Ishikawa (cell line): ENCODE data around the gene GSN.

Experiments
- CEBPB ChIP-seq: IDR thresholded peaks from 2 replicates; pipeline ENCODE4 v1.6.1; 2012
- CREB1 ChIP-seq: IDR thresholded peaks from 2 replicates; pipeline ENCODE4 v1.6.1; 2012; ENCODE audit warnings: low read depth
- EGR1 ChIP-seq: IDR thresholded peaks from 2 replicates; pipeline ENCODE4 v1.6.1; 2012
- EP300 ChIP-seq: IDR thresholded peaks from 2 replicates; pipeline ENCODE4 v1.6.1; 2012; ENCODE audit warnings: borderline replicate concordance
- FOXM1 ChIP-seq: IDR thresholded peaks from 2 replicates; pipeline ENCODE4 v1.6.1; 2012; ENCODE audit warnings: low read depth, borderline replicate concordance
- NFIC ChIP-seq: IDR thresholded peaks from 2 replicates; pipeline ENCODE4 v1.6.1; 2012
- RAD21 ChIP-seq: IDR thresholded peaks from 2 replicates; pipeline ENCODE4 v1.6.1; 2012; ENCODE audit warnings: low read depth
- TAF1 ChIP-seq: IDR thresholded peaks from 2 replicates; pipeline ENCODE4 v1.6.1; 2012; ENCODE audit warnings: low read depth, mild to moderate bottlenecking
- TCF12 ChIP-seq: IDR thresholded peaks from 2 replicates; pipeline ENCODE4 v1.6.1; 2012; ENCODE audit warnings: low read depth
- TEAD4 ChIP-seq: IDR thresholded peaks from 2 replicates; pipeline ENCODE4 v1.6.1; 2012
- YY1 ChIP-seq: IDR thresholded peaks from 2 replicates; pipeline ENCODE4 v1.6.1; 2012; ENCODE audit warnings: low read depth
- ZBTB7A ChIP-seq: IDR thresholded peaks from 2 replicates; pipeline ENCODE4 v1.6.1; 2012; ENCODE audit warnings: low read depth
- TF ChIP-seq, protein P1 (sequence below): IDR thresholded peaks from 2 replicates; pipeline ENCODE4 v1.6.1; 2012
- TF ChIP-seq, protein P2 (sequence below): IDR thresholded peaks from 2 replicates; pipeline ENCODE4 v1.6.1; 2012; ENCODE audit warnings: low read depth, mild to moderate bottlenecking
- TF ChIP-seq, protein P3 (sequence below): IDR thresholded peaks from 2 replicates; pipeline ENCODE4 v1.6.1; 2012

The GSN gene

DNA sequence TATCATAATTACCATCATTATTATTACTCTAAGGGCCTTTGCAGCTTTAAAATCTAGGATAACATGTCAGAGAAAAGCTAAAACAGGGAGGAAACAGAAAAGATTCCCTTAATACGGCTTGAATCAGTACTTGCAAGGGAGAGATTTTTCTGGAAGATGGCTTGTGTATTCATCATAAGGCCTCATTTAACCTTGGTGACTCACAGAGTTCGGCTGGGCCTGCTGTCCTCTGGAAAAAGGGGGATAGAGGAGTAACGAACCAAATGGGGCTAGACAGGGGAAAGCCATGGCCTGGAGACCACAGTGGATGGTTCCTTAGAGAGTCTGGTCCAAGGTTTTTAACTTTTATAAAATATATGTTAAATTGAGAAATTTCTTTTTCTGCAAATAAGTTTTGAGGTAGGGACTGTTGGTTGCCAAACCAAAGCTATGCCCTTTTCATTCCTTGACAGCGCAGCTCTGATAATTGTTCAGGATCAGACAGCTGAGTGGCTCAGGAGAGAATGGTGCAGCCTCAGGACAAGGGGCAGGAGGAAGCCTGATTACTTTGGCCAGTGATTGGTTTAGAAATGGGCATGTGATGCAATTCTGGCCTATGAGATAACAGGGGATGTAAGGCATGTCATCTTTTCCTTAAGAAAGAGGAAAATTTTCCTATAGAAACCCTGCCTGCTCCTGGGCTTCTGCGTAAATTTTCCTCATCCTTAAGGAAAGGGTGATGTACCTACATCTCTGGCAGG is 25.6 kb upstream of the GSN start:
- TF ChIP-seq ZBTB7A (no peak), EGR1 (no peak), TAF1 (no peak), TEAD4 (no peak), EP300 (no peak), FOXM1 (no peak), CREB1 (no peak)
- TF ChIP-seq, protein P1, sequence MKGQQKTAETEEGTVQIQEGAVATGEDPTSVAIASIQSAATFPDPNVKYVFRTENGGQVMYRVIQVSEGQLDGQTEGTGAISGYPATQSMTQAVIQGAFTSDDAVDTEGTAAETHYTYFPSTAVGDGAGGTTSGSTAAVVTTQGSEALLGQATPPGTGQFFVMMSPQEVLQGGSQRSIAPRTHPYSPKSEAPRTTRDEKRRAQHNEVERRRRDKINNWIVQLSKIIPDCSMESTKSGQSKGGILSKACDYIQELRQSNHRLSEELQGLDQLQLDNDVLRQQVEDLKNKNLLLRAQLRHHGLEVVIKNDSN, result peak; percentile 64

DNA sequence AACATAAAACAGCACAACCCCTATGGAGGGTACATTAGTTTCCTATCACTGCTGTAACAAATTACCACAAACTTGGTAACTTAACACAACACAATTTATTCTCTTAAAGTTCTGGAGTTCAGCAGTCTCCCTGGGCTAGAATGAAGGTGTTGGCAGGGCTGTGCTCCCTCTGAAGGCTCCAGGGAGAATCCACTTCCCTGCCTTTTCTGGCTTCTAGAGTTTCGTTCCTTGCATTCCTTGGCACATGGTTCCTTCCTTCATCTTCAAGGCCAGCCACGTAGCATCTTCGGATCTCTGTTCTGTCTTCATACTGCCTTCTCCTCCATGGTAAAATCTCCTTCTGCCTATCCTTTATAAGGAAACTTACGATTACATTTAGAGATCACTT is 25.0 kb upstream of the GSN start:
- TF ChIP-seq CREB1 (no peak), EGR1 (no peak), EP300 (no peak), TEAD4 (no peak), NFIC (no peak)
- TF ChIP-seq, protein P2, sequence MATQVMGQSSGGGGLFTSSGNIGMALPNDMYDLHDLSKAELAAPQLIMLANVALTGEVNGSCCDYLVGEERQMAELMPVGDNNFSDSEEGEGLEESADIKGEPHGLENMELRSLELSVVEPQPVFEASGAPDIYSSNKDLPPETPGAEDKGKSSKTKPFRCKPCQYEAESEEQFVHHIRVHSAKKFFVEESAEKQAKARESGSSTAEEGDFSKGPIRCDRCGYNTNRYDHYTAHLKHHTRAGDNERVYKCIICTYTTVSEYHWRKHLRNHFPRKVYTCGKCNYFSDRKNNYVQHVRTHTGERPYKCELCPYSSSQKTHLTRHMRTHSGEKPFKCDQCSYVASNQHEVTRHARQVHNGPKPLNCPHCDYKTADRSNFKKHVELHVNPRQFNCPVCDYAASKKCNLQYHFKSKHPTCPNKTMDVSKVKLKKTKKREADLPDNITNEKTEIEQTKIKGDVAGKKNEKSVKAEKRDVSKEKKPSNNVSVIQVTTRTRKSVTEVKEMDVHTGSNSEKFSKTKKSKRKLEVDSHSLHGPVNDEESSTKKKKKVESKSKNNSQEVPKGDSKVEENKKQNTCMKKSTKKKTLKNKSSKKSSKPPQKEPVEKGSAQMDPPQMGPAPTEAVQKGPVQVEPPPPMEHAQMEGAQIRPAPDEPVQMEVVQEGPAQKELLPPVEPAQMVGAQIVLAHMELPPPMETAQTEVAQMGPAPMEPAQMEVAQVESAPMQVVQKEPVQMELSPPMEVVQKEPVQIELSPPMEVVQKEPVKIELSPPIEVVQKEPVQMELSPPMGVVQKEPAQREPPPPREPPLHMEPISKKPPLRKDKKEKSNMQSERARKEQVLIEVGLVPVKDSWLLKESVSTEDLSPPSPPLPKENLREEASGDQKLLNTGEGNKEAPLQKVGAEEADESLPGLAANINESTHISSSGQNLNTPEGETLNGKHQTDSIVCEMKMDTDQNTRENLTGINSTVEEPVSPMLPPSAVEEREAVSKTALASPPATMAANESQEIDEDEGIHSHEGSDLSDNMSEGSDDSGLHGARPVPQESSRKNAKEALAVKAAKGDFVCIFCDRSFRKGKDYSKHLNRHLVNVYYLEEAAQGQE, result no peak
- TF ChIP-seq, protein P3, sequence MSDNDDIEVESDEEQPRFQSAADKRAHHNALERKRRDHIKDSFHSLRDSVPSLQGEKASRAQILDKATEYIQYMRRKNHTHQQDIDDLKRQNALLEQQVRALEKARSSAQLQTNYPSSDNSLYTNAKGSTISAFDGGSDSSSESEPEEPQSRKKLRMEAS, result no peak

DNA sequence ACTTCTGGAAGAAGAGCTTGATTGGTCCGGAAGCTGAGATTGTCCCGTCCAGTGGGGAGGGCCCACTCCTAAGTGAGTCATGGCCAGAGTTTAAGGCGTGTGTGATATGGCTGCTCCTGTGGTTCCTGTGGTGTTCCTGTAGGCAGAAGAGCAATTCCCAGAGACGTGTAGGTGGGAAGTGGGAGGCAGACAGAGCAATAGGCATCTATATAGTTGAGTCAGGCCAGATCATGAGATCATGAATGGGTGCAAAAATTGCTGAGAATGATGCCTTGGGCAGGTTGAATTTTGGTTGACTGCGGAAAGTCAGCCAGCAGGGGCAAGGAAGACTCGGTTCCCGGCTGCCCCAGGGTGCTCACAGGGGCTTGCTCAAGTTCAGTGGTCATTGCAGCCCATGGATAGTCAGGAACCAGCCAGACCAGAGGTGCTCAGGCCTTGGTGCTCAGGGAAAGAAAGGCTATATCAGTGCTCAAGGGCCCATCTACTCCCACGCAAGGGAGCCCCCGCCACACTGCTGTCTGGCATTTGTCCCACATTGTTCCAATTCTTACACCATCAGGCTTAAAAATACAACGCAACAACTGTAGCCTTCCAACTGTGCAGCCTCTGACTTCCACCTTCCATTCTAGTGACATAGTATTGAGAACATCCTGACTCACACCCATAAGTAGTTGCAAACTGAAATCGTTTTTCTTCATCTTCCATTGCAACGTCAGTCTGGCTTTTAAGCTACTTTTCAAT is 21.0 kb upstream of the GSN start:
- TF ChIP-seq EGR1, result peak; percentile 31; the same call in 1 of the 2 replicates
- TF ChIP-seq FOXM1, result no peak

DNA sequence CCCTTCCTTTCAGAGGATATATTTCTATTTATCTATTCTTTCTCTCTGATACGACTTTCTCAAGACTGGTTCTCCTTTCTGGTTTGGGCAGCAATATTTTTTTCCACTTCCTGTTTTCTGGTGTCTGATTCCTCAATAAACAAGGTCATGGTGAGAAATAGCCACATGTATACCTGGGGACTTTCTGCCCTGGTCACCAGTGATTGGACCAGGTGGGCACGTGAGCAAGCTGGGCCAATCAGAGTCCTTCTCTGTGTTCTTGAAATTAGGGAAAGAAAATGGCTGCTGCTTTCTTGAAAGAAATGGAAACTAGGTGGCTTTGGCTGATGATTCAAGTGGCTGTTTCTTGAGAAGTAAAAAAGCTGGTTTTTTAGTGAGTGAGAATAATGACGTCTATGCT is 18.4 kb upstream of the GSN start:
- TF ChIP-seq, protein P1, result peak; percentile 61
- TF ChIP-seq TEAD4, result no peak

DNA sequence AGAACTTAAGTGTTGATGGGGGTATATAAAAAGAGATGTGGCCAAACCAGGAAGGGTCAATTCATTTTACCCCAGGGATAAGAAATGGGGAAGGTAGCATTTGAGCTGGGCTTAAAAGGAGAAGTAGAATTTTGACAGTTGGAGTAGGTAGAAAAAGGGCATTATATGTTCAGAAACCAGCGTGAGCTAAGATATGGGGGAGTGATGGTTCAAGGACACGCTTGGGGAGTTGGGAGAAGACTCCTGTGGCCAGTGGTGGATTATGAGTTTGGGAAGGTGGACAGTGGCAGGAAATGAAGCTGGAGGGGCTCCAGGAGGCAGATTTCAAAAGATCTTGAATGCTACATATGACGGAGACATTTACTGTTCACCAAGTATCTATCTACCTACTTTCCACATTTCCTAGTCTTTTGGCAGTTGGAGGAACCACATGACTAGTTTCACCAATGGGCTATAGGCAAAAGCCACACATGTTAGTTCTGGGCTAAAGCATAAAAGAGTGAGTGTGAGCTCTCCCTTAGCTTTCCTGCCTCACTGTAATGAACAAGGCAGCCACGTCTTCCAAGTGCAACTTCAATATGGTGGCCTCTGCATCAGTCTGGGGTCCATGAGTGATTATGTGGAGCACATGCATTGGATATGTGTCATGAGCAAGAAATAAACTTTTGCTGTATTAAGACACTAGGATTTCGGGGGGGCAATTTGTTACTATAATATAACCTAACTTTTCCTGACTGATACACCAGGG is 15.7 kb upstream of the GSN start:
- TF ChIP-seq, protein P1, result no peak
- no peak for TF ChIP-seq ZBTB7A
- no peak for TF ChIP-seq TEAD4
- TF ChIP-seq, protein P3, result no peak
- no peak for TF ChIP-seq NFIC
- TF ChIP-seq TCF12, result no peak
- no peak for TF ChIP-seq YY1

DNA sequence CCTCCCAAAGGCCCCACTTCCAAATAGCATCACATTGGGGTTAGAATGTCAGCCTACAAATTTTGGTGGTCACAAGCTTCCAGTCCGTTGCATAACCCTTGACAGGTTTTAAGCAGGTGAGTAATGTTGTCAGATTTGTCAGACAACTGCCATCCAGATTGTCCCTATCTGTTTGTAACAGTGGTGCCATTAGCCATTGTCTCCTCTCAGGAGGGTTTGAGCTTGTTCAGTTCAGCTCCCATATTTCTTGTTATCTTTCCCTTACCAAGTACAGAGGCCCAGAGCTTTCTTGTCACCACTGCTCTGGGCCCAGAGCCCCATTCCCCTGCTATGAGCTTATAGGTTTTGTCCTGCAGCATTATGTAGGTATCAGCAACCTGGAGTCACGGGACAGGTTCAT is 14.8 kb upstream of the GSN start:
- TF ChIP-seq NFIC (no peak), RAD21 (no peak), TAF1 (no peak), EP300 (no peak), EGR1 (no peak), CEBPB (no peak), YY1 (no peak), TCF12 (no peak), FOXM1 (no peak), ZBTB7A (no peak), CREB1 (no peak), TEAD4 (no peak)
- TF ChIP-seq, protein P1, result no peak
- TF ChIP-seq, protein P2, result no peak
- TF ChIP-seq, protein P3, result no peak
